ENCODE measurements around the gene OXLD1.

OXLD1 gene

GRCh38 chr17:81707725-81708646 is 41.6 kb upstream of the OXLD1 start:
- peaks cover 0 to 7% of the 10 kb centered on the region in 2 donors for H3K27me3 ChIP-seq
- DNase-seq, result no peak
- peaks cover 0 to 39% (median 29%) of the 10 kb centered on the region in 4 donors for H3K4me1 ChIP-seq
- no peak for TF ChIP-seq CTCF (IDR thresholded peaks at IDR 0.05)
- H3K4me3 ChIP-seq, result no peak overlapping the region
- H3K36me3 ChIP-seq, result peaks cover 0 to 33% (median 22%) of the 10 kb centered on the region in 3 donors
- no peaks in the 10 kb centered on the region for H3K9me3 ChIP-seq
- intact Hi-C loops (cut with DNase I; ENCODE audit: low total_unique reads), result no loop called here
- H3K27ac ChIP-seq, result no peak overlapping the region

GRCh38 chr17:81706757-81707624 is 40.6 kb upstream of the OXLD1 start:
- Histone ChIP-seq H3K9me3 (no peaks in the 10 kb centered on the region), H3K27ac (no peak overlapping the region), H3K4me1 (peaks cover 0 to 40% (median 29%) of the 10 kb centered on the region in 4 donors), H3K36me3 (peaks cover 0 to 33% (median 22%) of the 10 kb centered on the region in 3 donors), H3K27me3 (peaks cover 0 to 7% of the 10 kb centered on the region in 2 donors), H3K4me3 (no peak overlapping the region)
- no peak for DNase-seq
- no peak for TF ChIP-seq CTCF (IDR thresholded peaks at IDR 0.05)
- intact Hi-C loops (cut with DNase I; ENCODE audit: low total_unique reads), result no loop called here

GRCh38 chr17:81706232-81706611 is 39.8 kb upstream of the OXLD1 start:
- peaks cover 0 to 40% (median 32%) of the 10 kb centered on the region in 4 donors for H3K4me1 ChIP-seq
- intact Hi-C loops (cut with DNase I; ENCODE audit: low total_unique reads), result no loop called here
- no peak for TF ChIP-seq CTCF (IDR thresholded peaks at IDR 0.05)

GRCh38 chr17:81705518-81706231 is 39.3 kb upstream of the OXLD1 start:
- Histone ChIP-seq H3K9me3 (no peaks in the 10 kb centered on the region), H3K4me1 (peaks cover 0 to 40% (median 31%) of the 10 kb centered on the region in 4 donors), H3K4me3 (no peak overlapping the region), H3K27ac (no peak overlapping the region), H3K27me3 (peaks cover 0 to 7% of the 10 kb centered on the region in 2 donors), H3K36me3 (peaks cover 0 to 44% (median 33%) of the 10 kb centered on the region in 3 donors)
- intact Hi-C loops (cut with DNase I; ENCODE audit: low total_unique reads), result no loop called here
- TF ChIP-seq CTCF (IDR thresholded peaks at IDR 0.05), result no peak
- DNase-seq, result no peak

More at GRCh38 chr17:81706232-81706611, 39.8 kb upstream of the OXLD1 start:
- Histone ChIP-seq H3K27ac (no peak overlapping the region), H3K9me3 (no peaks in the 10 kb centered on the region), H3K36me3 (peaks cover 0 to 38% (median 28%) of the 10 kb centered on the region in 3 donors), H3K27me3 (peaks cover 0 to 7% of the 10 kb centered on the region in 2 donors), H3K4me3 (no peak overlapping the region)
- DNase-seq, result no peak
